Spleen (tissue), 11 donors: ENCODE data around the gene EVL. TPM values are rescaled to one million over a fixed set of nuclear protein-coding genes. Genes with fewer than 3 reads are reported as not detected.

Source experiments
- DNase-seq: peaks from one replicate; pipeline ENCODE4 v3.0.0-alpha.2; 2020
- H3K27ac ChIP-seq, 8 donors: fragments of 200-600 bp; sonication (generic) in 7 of 8; 1 replicate in 4 of 8; 2 replicates in 4 of 8; pipeline versions ENCODE4 v1.5.0 to v1.8.0; 2016 to 2021; ENCODE audit warnings: inconsistent platforms in 4 of 8, mild to moderate bottlenecking in 4 of 8, moderate library complexity in 1 of 8
- H3K27me3 ChIP-seq, 7 donors: fragments of 200-600 bp; sonication (generic) in 6 of 7; replicated peaks in 1 of 7; 1 replicate in 4 of 7; 2 replicates in 3 of 7; pipeline versions ENCODE4 v1.5.0 to v1.8.0; 2016 to 2021; ENCODE audit warnings: inconsistent platforms in 3 of 7, mild to moderate bottlenecking in 1 of 7
- H3K36me3 ChIP-seq, 6 donors: fragments of 200-600 bp; sonication (generic) in 5 of 6; 1 replicate in 4 of 6; 2 replicates in 2 of 6; pipeline versions ENCODE4 v1.5.0 to v1.8.0; 2016 to 2021; ENCODE audit warnings: inconsistent platforms in 2 of 6
- H3K4me1 ChIP-seq, 6 donors: fragments of 200-600 bp; sonication (generic) in 5 of 6; 1 replicate in 3 of 6; 2 replicates in 3 of 6; pipeline versions ENCODE4 v1.5.0 to v1.8.0; 2016 to 2021; ENCODE audit warnings: inconsistent platforms in 3 of 6
- H3K4me3 ChIP-seq, 8 donors: fragments of 200-600 bp; sonication (generic) in 7 of 8; 1 replicate in 4 of 8; 2 replicates in 4 of 8; pipeline versions ENCODE4 v1.5.0 to v1.8.0; 2016 to 2021; ENCODE audit warnings: inconsistent platforms in 4 of 8, mild to moderate bottlenecking in 4 of 8, moderate library complexity in 2 of 8
- H3K9me3 ChIP-seq, 8 donors: fragments of 200-600 bp; sonication (generic) in 7 of 8; 1 replicate in 4 of 8; 2 replicates in 4 of 8; pipeline versions ENCODE4 v1.5.0 to v1.8.0; 2016 to 2021; ENCODE audit warnings: inconsistent platforms in 4 of 8
- CTCF ChIP-seq, 11 experiments: fragments of 200-600 bp in 7 of 11; fragments of 450-650 bp in 4 of 11; sonication (generic) in 4 of 11; IDR thresholded peaks in 8 of 11; conservative IDR thresholded peaks in 3 of 11; 1 replicate in 7 of 11; 2 replicates in 4 of 11; pipeline versions ENCODE4 v1.4.0 to v1.8.0; 2016 to 2021; ENCODE audit warnings: antibody characterized with exemption in 11 of 11, inconsistent platforms in 4 of 11, mild to moderate bottlenecking in 1 of 11
- POLR2A ChIP-seq, 3 donors: fragments of 450-650 bp; IDR thresholded peaks; one replicate each; pipeline ENCODE4 v1.5.1; 2017; ENCODE audit warnings: antibody characterized with exemption in 3 of 3, mild to moderate bottlenecking in 1 of 3
- POLR2AphosphoS5 ChIP-seq, 3 donors: sonication (generic); formaldehyde crosslinking; IDR thresholded peaks; one replicate each; pipeline ENCODE4 v1.5.1; 2017; ENCODE audit warnings: antibody characterized with exemption in 3 of 3
- WGBS, 5 donors: extraction: QIAGEN DNeasy Blood & Tissue Kit in 3 of 5; methylation state at CpG; one replicate each; pipeline versions ENCODE4 v1.1.5 to v1.1.7; 2013 to 2018; 5-methylcytosine and 5-hydroxymethylcytosine counted together
- intact Hi-C: fragments of 100-400 bp; cut with DNase I; formaldehyde crosslinking; loops from one replicate; pipeline ENCODE4 v1.15.0; 2023; ENCODE audit warnings: low total_unique reads
- polyA plus RNA-seq, 3 donors: library from polyadenylated mRNA; stranded (reverse); fragments of 200-250 nt; gene quantifications; one replicate each; pipeline ENCODE4 v1.2.1, GENCODE V29; 2013
- total RNA-seq, 7 donors: library from RNA; depleted of rRNA in 3 of 7; stranded (reverse); fragments of >200 nt in 3 of 7; fragmentation: NEBNext Ultra II Directional in 4 of 7; extraction: Animal tissue kit (Norgen Biotek cat#: 25700) in 4 of 7; gene quantifications; one replicate each; pipeline versions ENCODE4 v1.1.0 to v1.2.1, GENCODE V29; 2016 to 2021
- donor health status: healthy with polysubstance abuse.
- donor health status: DM: no; HTN: no; CAD: no; lungs with moderate emphysema.
- donor health status: DM: no; HTN: no; CAD: no.
- donor health status: Bipolar disorder and iron deficiency.
- donor health status: healthy.
- donor health status: DM: no; HTN: no; CAD: no.
- donor health status: DM: yes; HTN: yes; CAD: no.

Gene EVL
- total and polyA plus RNA-seq, 10 donors, result 169 to 336 (median 271) TPM

GRCh38 chr14:100122481-100123223 lies 57.4 kb downstream of the EVL start:
- DNase-seq, result no peak
- no peak overlapping the region for H3K4me3 ChIP-seq
- intact Hi-C loops, result no loop called here
- peak in 1 of 3 donors; percentile 16 for TF ChIP-seq POLR2AphosphoS5 (IDR thresholded peaks at IDR 0.05)
- TF ChIP-seq POLR2A (IDR thresholded peaks at IDR 0.05), result no peak
- H3K9me3 ChIP-seq, result no peaks in the 10 kb centered on the region
- peaks cover 0 to 100% (median 55%) of the 10 kb centered on the region in 6 donors for H3K36me3 ChIP-seq
- peaks cover 0 to 29% (median 3%) of the 10 kb centered on the region in 6 donors for H3K4me1 ChIP-seq
- WGBS, 5 donors, result 75 to 90% (median 86%) methylated on average over 6 to 8 of the region's 8 CpGs
- no peaks in the 10 kb centered on the region for H3K27me3 ChIP-seq
- no peak overlapping the region for H3K27ac ChIP-seq

GRCh38 chr14:100123618-100124017 lies 58.4 kb downstream of the EVL start:
- TF ChIP-seq POLR2AphosphoS5 (IDR thresholded peaks at IDR 0.05) (peak in 1 of 3 donors; percentile 62), CTCF (IDR thresholded peaks at IDR 0.05 in 8 of 11, conservative IDR thresholded peaks at IDR 0.05 in 3 of 11) (no peak)
- 96 to 99% (median 97%) methylated on average over 9 to 10 of the region's 10 CpGs for WGBS, 5 donors
- Histone ChIP-seq H3K27me3 (no peaks in the 10 kb centered on the region), H3K27ac (no peak overlapping the region), H3K36me3 (peaks cover 0 to 100% (median 61%) of the 10 kb centered on the region in 6 donors), H3K4me1 (peaks cover 0 to 19% (median 0%) of the 10 kb centered on the region in 6 donors), H3K9me3 (no peaks in the 10 kb centered on the region), H3K4me3 (no peak overlapping the region)
- DNase-seq, result no peak
- intact Hi-C loops, result no loop called here

GRCh38 chr14:100124551-100125088 lies 59.4 kb downstream of the EVL start:
- TF ChIP-seq POLR2AphosphoS5 (IDR thresholded peaks at IDR 0.05), result peak; percentile 14 to 68 (median 40)
- no peak for TF ChIP-seq POLR2A (IDR thresholded peaks at IDR 0.05)
- TF ChIP-seq CTCF (IDR thresholded peaks at IDR 0.05 in 8 of 11, conservative IDR thresholded peaks at IDR 0.05 in 3 of 11), result no peak
- H3K4me1 ChIP-seq, result peaks cover 0 to 17% (median 0%) of the 10 kb centered on the region in 6 donors
- H3K27ac ChIP-seq, result no peak overlapping the region
- intact Hi-C loops, result no loop called here
- no peaks in the 10 kb centered on the region for H3K27me3 ChIP-seq
- DNase-seq, result no peak
- H3K4me3 ChIP-seq, result no peak overlapping the region
- WGBS, 5 donors, result 89 to 94% (median 93%) methylated on average over 11 to 20 of the region's 20 CpGs
- peaks cover 0 to 100% (median 65%) of the 10 kb centered on the region in 6 donors for H3K36me3 ChIP-seq
- no peaks in the 10 kb centered on the region for H3K9me3 ChIP-seq

GRCh38 chr14:100126401-100126800 lies 61.2 kb downstream of the EVL start:
- intact Hi-C loops, result no loop called here
- no peaks in the 10 kb centered on the region for H3K27me3 ChIP-seq
- H3K9me3 ChIP-seq, result no peaks in the 10 kb centered on the region
- H3K27ac ChIP-seq, result no peak overlapping the region
- DNase-seq, result no peak
- peaks cover 0 to 11% (median 0%) of the 10 kb centered on the region in 6 donors for H3K4me1 ChIP-seq
- H3K36me3 ChIP-seq, result peaks cover 0 to 100% (median 75%) of the 10 kb centered on the region in 6 donors
- H3K4me3 ChIP-seq, result no peak overlapping the region
- WGBS, 5 donors, result 92 to 96% (median 94%) methylated on average over 2 to 13 of the region's 13 CpGs
- TF ChIP-seq CTCF (IDR thresholded peaks at IDR 0.05 in 8 of 11, conservative IDR thresholded peaks at IDR 0.05 in 3 of 11) (no peak), POLR2AphosphoS5 (IDR thresholded peaks at IDR 0.05) (peak in 1 of 3 donors; percentile 46)
